Small intestine (tissue), 7 donors: ENCODE measurements around the gene CTXND2. TPM values are rescaled to one million over a fixed set of nuclear protein-coding genes. Genes with fewer than 3 reads are reported as not detected.
"Not testable (repeated sequence)": the region's sequence is repeated elsewhere in the genome, so short reads cannot be mapped to it uniquely, and the experiment has no call there.

Experiments
- DNase-seq, 2 donors: peaks; one replicate each; pipeline versions ENCODE4 v3.0.0 to v3.0.0-alpha.2; 2013
- FAIRE-seq: peaks from 2 replicates; lab custom pipeline; 2012; peaks lifted over from hg19 to GRCh38; lab: Jason Lieb, UNC
- H3K27ac ChIP-seq, 3 donors: one replicate each; pipeline ENCODE4 v1.5.1; 2013; ENCODE audit warnings: low read length in 2 of 3, mild to moderate bottlenecking in 2 of 3, control low read depth in 1 of 3, inconsistent platforms in 1 of 3, low read depth in 1 of 3, moderate library complexity in 1 of 3
- H3K27me3 ChIP-seq, 3 donors: one replicate each; pipeline ENCODE4 v1.6.1; 2013; ENCODE audit warnings: low read length in 3 of 3, inconsistent platforms in 1 of 3; ENCODE audit not compliant: control insufficient read depth in 3 of 3, insufficient read depth in 3 of 3
- H3K36me3 ChIP-seq, 3 donors: one replicate each; pipeline ENCODE4 v1.6.1; 2013; ENCODE audit warnings: low read length in 3 of 3, inconsistent platforms in 1 of 3, low read depth in 1 of 3, mild to moderate bottlenecking in 1 of 3, moderate library complexity in 1 of 3; ENCODE audit not compliant: control insufficient read depth in 3 of 3, insufficient read depth in 2 of 3
- H3K4me1 ChIP-seq, 3 donors: one replicate each; pipeline ENCODE4 v1.6.1; 2013; ENCODE audit warnings: low read length in 2 of 3, inconsistent platforms in 1 of 3, low read depth in 1 of 3, mild to moderate bottlenecking in 1 of 3, moderate library complexity in 1 of 3; ENCODE audit not compliant: control insufficient read depth in 3 of 3, insufficient read depth in 2 of 3
- H3K4me3 ChIP-seq, 3 donors: one replicate each; pipeline ENCODE4 v1.5.1; 2013; ENCODE audit warnings: low read length in 3 of 3, control low read depth in 1 of 3, inconsistent platforms in 1 of 3, low read depth in 1 of 3, mild to moderate bottlenecking in 1 of 3, moderate library complexity in 1 of 3
- H3K9me3 ChIP-seq, 2 donors: one replicate each; pipeline ENCODE4 v1.6.1; 2013; ENCODE audit warnings: low read depth in 1 of 2, low read length in 1 of 2; ENCODE audit not compliant: control insufficient read depth in 2 of 2, insufficient read depth in 1 of 2
- WGBS, 3 donors: extraction: QIAGEN DNeasy Blood & Tissue Kit; methylation state at CpG; one replicate each; pipeline ENCODE4 v1.1.7; 2013; 5-methylcytosine and 5-hydroxymethylcytosine counted together
- polyA plus RNA-seq, 4 donors: library from polyadenylated mRNA; stranded (reverse) in 3 of 4; unstranded in 1 of 4; fragments of 200-250 nt in 3 of 4; fragments of 120-200 nt in 1 of 4; gene quantifications; one replicate each; pipeline versions ENCODE4 v1.2.1 to v1.2.3, GENCODE V29; 2013
- donor health status: healthy with polysubstance abuse.
- donor health status: control.
- donor health status: control.
- donor health status: Bipolar disorder and iron deficiency.
- donor health status: healthy.

The CTXND2 gene
- polyA plus RNA-seq, 4 donors, result not detected

- 27 to 36% (median 30%) methylated on average over 2 of the region's 2 CpGs for WGBS, 3 donors
- FAIRE-seq (no peak), DNase-seq (peak; percentile 79 to 85)
- no peak overlapping the region for H3K27ac ChIP-seq
- H3K4me3 ChIP-seq, result no peak overlapping the region
- H3K27me3 ChIP-seq, result no peaks in the 10 kb centered on the region
- peaks cover 0 to 2% (median 0%) of the 10 kb centered on the region in 3 donors for H3K36me3 ChIP-seq
- peaks cover 0 to 7% (median 0%) of the 10 kb centered on the region in 3 donors for H3K4me1 ChIP-seq
- no peaks in the 10 kb centered on the region for H3K9me3 ChIP-seq
These were observed 35.6 kb downstream of the CTXND2 start for GRCh38 chr1:150922519-150922975.

GRCh38 chr1:150925080-150925479 is 38.1 kb downstream of the CTXND2 start:
- FAIRE-seq (no peak), DNase-seq (peak; percentile 8 to 10)
- Histone ChIP-seq H3K4me1 (peaks cover 0 to 7% (median 0%) of the 10 kb centered on the region in 3 donors), H3K27ac (peak overlapping the region in 1 of 3 donors; percentile 13), H3K36me3 (peaks cover 0 to 9% (median 5%) of the 10 kb centered on the region in 3 donors), H3K4me3 (peak overlapping the region in 2 of 3 donors; percentile 78 to 89), H3K9me3 (no peaks in the 10 kb centered on the region), H3K27me3 (no peaks in the 10 kb centered on the region)
- 50 to 71% (median 55%) methylated on average over 23 of the region's 23 CpGs for WGBS, 3 donors

GRCh38 chr1:150926097-150926741 is 39.3 kb downstream of the CTXND2 start, which contains the start of gene SETDB1:
Gene SETDB1 (plus strand): TSS chr1:150926363. CDS start chr1:150927715, 1,352 bp downstream.
- no peaks in the 10 kb centered on the region for H3K27me3 ChIP-seq
- peaks cover 0 to 5% of the 10 kb centered on the region in 2 donors for H3K9me3 ChIP-seq
- DNase-seq, result peak; percentile 97
- H3K4me1 ChIP-seq, result peaks cover 0 to 7% (median 0%) of the 10 kb centered on the region in 3 donors
- H3K4me3 ChIP-seq, result peak within 1 kb of the TSS; percentile 78 to 89 (median 79)
- peak within 1 kb of the TSS; percentile 63 to 96 (median 83) for H3K27ac ChIP-seq
- no peak for FAIRE-seq
- 0 to 1% (median 0%) methylated on average over 39 of the region's 39 CpGs for WGBS, 3 donors
- H3K36me3 ChIP-seq, result peaks cover 3 to 18% (median 12%) of the 10 kb centered on the region in 3 donors

DNA sequence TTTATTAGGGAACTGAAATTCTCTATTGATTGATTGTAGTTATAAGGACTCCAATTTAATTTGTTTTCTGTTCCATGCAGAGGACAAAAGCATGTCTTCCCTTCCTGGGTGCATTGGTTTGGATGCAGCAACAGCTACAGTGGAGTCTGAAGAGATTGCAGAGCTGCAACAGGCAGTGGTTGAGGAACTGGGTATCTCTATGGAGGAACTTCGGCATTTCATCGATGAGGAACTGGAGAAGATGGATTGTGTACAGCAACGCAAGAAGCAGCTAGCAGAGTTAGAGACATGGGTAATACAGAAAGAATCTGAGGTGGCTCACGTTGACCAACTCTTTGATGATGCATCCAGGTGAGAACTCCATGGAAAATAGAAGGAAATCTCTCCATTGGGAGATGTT is 40.7 kb downstream of the CTXND2 start:
- no peak for DNase-seq
- no peaks in the 10 kb centered on the region for H3K27me3 ChIP-seq
- H3K4me1 ChIP-seq, result peaks cover 0 to 7% (median 0%) of the 10 kb centered on the region in 3 donors
- H3K9me3 ChIP-seq, result peaks cover 0 to 8% of the 10 kb centered on the region in 2 donors
- no peak overlapping the region for H3K4me3 ChIP-seq
- peaks cover 6 to 23% (median 12%) of the 10 kb centered on the region in 3 donors for H3K36me3 ChIP-seq
- 90 to 92% (median 90%) methylated on average over 4 of the region's 4 CpGs for WGBS, 3 donors
- H3K27ac ChIP-seq, result no peak overlapping the region
- FAIRE-seq, result no peak

DNA sequence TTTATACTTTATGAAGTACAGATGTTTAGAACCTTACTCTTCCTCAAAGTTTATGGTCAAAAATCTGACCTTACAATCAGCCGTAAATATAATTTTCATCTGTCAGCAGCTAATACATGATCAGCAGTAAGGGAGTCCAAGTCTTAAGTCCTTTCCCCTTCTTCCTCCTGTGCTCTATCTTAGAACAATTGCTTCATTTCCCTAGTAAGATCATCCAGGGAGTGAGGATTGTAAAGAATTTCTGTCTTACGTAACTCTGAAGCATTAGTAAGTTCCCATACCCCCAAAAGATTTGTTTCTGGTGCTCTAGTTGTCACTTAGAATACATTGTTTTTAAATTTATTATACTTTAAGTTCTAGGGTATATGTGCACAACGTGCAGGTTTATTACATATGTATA is 41.4 kb downstream of the CTXND2 start:
- DNase-seq (no peak), FAIRE-seq (no peak)
- Histone ChIP-seq H3K36me3 (peaks cover 6 to 27% (median 12%) of the 10 kb centered on the region in 3 donors), H3K27me3 (no peaks in the 10 kb centered on the region), H3K4me3 (no peak overlapping the region), H3K4me1 (peaks cover 0 to 7% (median 0%) of the 10 kb centered on the region in 3 donors), H3K27ac (no peak overlapping the region), H3K9me3 (peaks cover 0 to 8% of the 10 kb centered on the region in 2 donors)
- WGBS, 3 donors, result 96 to 97% (median 96%) methylated on average over 3 of the region's 3 CpGs

GRCh38 chr1:150928775-150929174 is 41.8 kb downstream of the CTXND2 start:
- WGBS, 3 donors, result 86 to 97% (median 94%) methylated on average over 6 of the region's 6 CpGs
- H3K4me1 ChIP-seq, DNase-seq, FAIRE-seq, H3K9me3 ChIP-seq, H3K27me3 ChIP-seq, H3K4me3 ChIP-seq, H3K27ac ChIP-seq: not testable (repeated sequence)
- H3K36me3 ChIP-seq, result peaks cover 6 to 31% (median 12%) of the 10 kb centered on the region in 3 donors

- peak in 1 of 2 donors; percentile 16 for DNase-seq
- peaks cover 0 to 8% of the 10 kb centered on the region in 2 donors for H3K9me3 ChIP-seq
- H3K36me3 ChIP-seq, result peaks cover 6 to 45% (median 12%) of the 10 kb centered on the region in 3 donors
- H3K27me3 ChIP-seq, result no peaks in the 10 kb centered on the region
- peaks cover 0 to 6% (median 0%) of the 10 kb centered on the region in 3 donors for H3K4me1 ChIP-seq
- FAIRE-seq, result no peak
- 100% methylated on average over 1 of the region's 1 CpG for WGBS, 3 donors
- H3K4me3 ChIP-seq, result no peak overlapping the region
- H3K27ac ChIP-seq, result no peak overlapping the region
These were observed 44.8 kb downstream of the CTXND2 start for GRCh38 chr1:150931773-150932172.

DNA sequence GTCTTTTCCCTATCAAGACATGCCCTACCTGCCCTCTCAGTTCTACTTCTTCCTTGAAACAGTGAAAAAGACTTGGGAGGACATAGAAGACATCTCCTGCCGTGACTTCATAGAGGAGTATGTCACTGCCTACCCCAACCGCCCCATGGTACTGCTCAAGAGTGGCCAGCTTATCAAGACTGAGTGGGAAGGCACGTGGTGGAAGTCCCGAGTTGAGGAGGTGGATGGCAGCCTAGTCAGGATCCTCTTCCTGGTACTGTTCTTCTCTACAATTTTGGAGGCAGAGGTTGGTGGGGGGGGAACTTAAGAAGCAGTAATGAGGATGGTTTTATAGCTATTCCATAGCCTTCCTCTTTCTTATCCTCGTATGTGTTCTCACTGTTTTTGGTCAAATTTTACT is 57.9 kb downstream of the CTXND2 start:
- no peak for FAIRE-seq
- H3K36me3 ChIP-seq, result peaks cover 28 to 65% (median 34%) of the 10 kb centered on the region in 3 donors
- DNase-seq, result no peak

More for the DNA sequence above, 57.9 kb downstream of the CTXND2 start:
- no peak overlapping the region for H3K4me3 ChIP-seq
- 84 to 90% (median 89%) methylated on average over 5 of the region's 5 CpGs for WGBS, 3 donors
- no peaks in the 10 kb centered on the region for H3K9me3 ChIP-seq
- H3K27me3 ChIP-seq, result no peaks in the 10 kb centered on the region
- no peak overlapping the region for H3K27ac ChIP-seq
- H3K4me1 ChIP-seq, result no peaks in the 10 kb centered on the region
